ENCODE data around the gene MIF. TPM values are rescaled to one million over a fixed set of nuclear protein-coding genes. Genes with fewer than 3 reads are reported as not detected.
"Not testable (repeated sequence)": the region's sequence is repeated elsewhere in the genome, so short reads cannot be mapped to it uniquely, and the experiment has no call there.

The MIF gene
- total RNA-seq, 1 donor from 2014 or later: 581 TPM

DNA sequence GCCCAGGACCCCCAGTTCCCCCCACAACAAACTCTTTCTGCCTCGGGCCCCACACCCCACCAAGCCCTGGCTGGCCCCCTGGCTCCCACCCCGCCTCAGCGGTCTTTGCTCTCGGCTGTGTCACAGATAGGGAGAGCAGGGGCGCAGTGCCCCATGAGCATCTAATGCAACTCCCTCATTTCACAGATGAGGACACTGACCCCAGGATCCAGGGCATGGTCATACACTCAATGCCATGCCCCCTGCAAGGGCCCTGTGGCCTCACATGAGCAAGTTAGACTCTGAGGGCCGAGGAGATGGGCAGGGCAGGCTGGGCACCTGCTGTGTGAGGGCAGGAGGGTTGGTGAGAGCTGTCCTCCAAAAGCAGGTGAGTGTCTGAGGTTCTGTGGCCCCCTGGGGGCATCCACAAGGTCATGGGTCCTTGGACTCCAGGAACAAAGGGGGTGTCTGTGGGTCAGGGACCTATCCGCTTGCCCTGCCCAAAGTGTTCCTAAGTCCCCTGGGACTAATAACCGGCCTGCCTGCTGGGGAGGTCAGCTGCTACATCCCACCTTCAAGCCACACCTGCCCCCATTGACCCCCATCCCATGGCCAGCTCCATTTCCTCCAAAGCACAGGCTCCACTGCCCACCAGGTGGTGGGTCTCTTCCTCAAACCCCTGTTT is 2.5 kb downstream of the MIF start:
- Mint-ChIP-seq H3K27ac (ENCODE audit: unreplicated experiment) (no peak overlapping the region), H3K4me1 (ENCODE audit: low read depth, unreplicated experiment) (peaks cover 10% of the 10 kb centered on the region), H3K27me3 (ENCODE audit: unreplicated experiment) (peaks cover 17% of the 10 kb centered on the region), H3K9me3 (ENCODE audit: unreplicated experiment) (peaks cover 14% of the 10 kb centered on the region), H3K36me3 (ENCODE audit: unreplicated experiment) (peaks cover 7% of the 10 kb centered on the region), H3K4me3 (ENCODE audit: unreplicated experiment) (no peak overlapping the region)
- DNase-seq: no peak
- no peak for TF ChIP-seq CTCF (IDR thresholded peaks at IDR 0.05; ENCODE audit: partially characterized antibody, unreplicated experiment)

DNA sequence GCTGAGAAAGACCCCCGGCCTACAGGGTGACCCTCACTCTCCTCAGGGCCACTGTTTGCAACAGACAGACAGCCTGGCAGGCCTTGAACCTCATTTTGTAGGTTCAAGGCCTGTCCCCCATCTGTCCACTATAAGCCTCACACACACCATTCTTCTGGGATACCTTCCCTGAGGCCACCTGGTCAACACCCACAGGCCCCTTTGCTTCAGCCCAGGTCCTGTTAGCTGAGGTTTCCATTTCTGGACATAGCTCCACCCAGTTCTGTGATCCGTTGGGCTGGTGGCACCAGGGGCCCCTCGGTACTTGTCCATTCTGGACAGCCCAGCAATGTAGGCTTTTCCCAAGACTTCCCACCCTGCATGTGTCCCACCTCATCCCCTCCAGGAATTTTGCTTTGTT is 3.1 kb downstream of the MIF start:
- no peak overlapping the region for H3K4me3 Mint-ChIP-seq (ENCODE audit: unreplicated experiment)
- no peak overlapping the region for H3K27ac Mint-ChIP-seq (ENCODE audit: unreplicated experiment)
- peaks cover 8% of the 10 kb centered on the region for H3K4me1 Mint-ChIP-seq (ENCODE audit: low read depth, unreplicated experiment)
- DNase-seq: no peak
- peaks cover 15% of the 10 kb centered on the region for H3K27me3 Mint-ChIP-seq (ENCODE audit: unreplicated experiment)
- peaks cover 12% of the 10 kb centered on the region for H3K9me3 Mint-ChIP-seq (ENCODE audit: unreplicated experiment)
- no peak for TF ChIP-seq CTCF (IDR thresholded peaks at IDR 0.05; ENCODE audit: partially characterized antibody, unreplicated experiment)
- peaks cover 7% of the 10 kb centered on the region for H3K36me3 Mint-ChIP-seq (ENCODE audit: unreplicated experiment)

DNA sequence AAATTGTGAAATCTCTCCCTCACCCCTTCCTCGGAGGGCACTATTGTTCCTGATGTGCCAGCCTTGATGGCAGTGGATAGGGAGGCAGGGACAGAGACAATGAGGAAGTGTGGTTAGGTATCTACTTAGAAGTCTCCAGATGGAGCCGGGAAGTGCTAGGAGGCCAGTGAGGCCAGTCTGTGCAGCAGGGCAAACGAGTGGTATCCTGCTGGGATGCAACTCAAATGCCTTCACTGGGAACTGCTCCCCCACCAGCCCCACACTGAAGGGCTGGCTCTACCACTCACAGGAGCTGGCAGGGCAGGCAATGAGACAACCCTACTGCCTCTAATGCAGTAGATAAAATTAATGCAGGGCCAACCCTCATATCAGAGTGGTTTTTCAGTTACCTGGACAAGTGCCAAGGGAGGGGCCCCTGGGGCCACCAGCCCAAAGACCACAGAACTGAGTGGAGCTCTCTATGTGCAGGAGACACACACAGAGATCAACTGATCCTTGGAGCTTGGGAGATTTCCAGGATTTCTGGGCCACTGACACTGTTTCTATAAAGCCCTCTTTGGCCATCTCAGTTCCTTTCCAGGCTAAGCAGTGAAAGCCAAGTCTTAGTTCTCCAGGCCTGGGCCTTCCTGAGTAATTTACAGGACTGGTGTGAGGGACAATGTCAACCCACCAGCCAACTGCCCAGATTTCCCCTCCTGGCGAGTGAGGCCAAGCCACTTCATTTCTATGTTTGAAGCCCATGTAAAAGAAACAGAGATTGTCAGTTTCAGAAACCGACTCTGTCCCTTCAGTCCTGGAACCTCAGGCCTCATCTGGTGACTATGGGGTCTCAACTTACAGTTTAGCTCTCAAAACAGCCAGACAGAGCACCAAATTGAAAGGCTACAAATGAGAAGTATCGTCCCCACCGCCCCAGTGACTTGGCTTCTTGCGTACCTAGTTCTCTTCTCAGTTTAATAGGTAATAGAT is 4.1 kb downstream of the MIF start:
- H3K27ac Mint-ChIP-seq (ENCODE audit: unreplicated experiment): no peak overlapping the region

GRCh38 chr22:23899042-23899745 is 5.0 kb downstream of the MIF start:
- Mint-ChIP-seq H3K27me3 (ENCODE audit: unreplicated experiment) (peaks cover 9% of the 10 kb centered on the region), H3K4me1 (ENCODE audit: low read depth, unreplicated experiment) (peaks cover 9% of the 10 kb centered on the region), H3K9me3 (ENCODE audit: unreplicated experiment) (peaks cover 9% of the 10 kb centered on the region), H3K36me3 (ENCODE audit: unreplicated experiment) (peaks cover 7% of the 10 kb centered on the region), H3K27ac (ENCODE audit: unreplicated experiment) (no peak overlapping the region), H3K4me3 (ENCODE audit: unreplicated experiment) (no peak overlapping the region)
- no peak for TF ChIP-seq CTCF (IDR thresholded peaks at IDR 0.05; ENCODE audit: partially characterized antibody, unreplicated experiment)
- DNase-seq: no peak

More for the DNA sequence above, 4.1 kb downstream of the MIF start:
- H3K9me3 Mint-ChIP-seq (ENCODE audit: unreplicated experiment): peaks cover 6% of the 10 kb centered on the region
- H3K27me3 Mint-ChIP-seq (ENCODE audit: unreplicated experiment): peaks cover 9% of the 10 kb centered on the region
- H3K4me1 Mint-ChIP-seq (ENCODE audit: low read depth, unreplicated experiment): peaks cover 6% of the 10 kb centered on the region
- peak overlapping the region; percentile 25 for H3K4me3 Mint-ChIP-seq (ENCODE audit: unreplicated experiment)
- TF ChIP-seq CTCF (IDR thresholded peaks at IDR 0.05; ENCODE audit: partially characterized antibody, unreplicated experiment): no peak
- H3K36me3 Mint-ChIP-seq (ENCODE audit: unreplicated experiment): peaks cover 7% of the 10 kb centered on the region
- DNase-seq: no peak

- Mint-ChIP-seq H3K27me3 (ENCODE audit: unreplicated experiment) (peaks cover 17% of the 10 kb centered on the region), H3K4me1 (ENCODE audit: low read depth, unreplicated experiment) (peaks cover 19% of the 10 kb centered on the region), H3K9me3 (ENCODE audit: unreplicated experiment) (peaks cover 18% of the 10 kb centered on the region)
- H3K36me3 Mint-ChIP-seq (ENCODE audit: unreplicated experiment); H3K4me3 Mint-ChIP-seq (ENCODE audit: unreplicated experiment); DNase-seq; H3K27ac Mint-ChIP-seq (ENCODE audit: unreplicated experiment): not testable (repeated sequence)
Measured at GRCh38 chr22:23900227-23900626, 6.0 kb downstream of the MIF start.
